OCI-LY1 (cell line): ENCODE data around the gene TICAM1.

Experiments
- EZH2 ChIP-seq: fragments of 200-600 bp; sonication (generic), shearing (Covaris generic); IDR thresholded peaks from 2 replicates; pipeline ENCODE4 v1.8.0; 2017; ENCODE audit warnings: borderline replicate concordance, mixed run types, mild to moderate bottlenecking, antibody characterized with exemption, low read length, moderate library complexity, mixed read lengths
- TF ChIP-seq, protein P1 (sequence below): fragments of 200-600 bp; sonication (generic), shearing (Covaris generic); IDR thresholded peaks from 2 replicates; pipeline ENCODE4 v1.5.1; 2017; ENCODE audit warnings: mild to moderate bottlenecking, antibody characterized with exemption, low read length, moderate library complexity, mixed read lengths

- TF ChIP-seq, protein P1, sequence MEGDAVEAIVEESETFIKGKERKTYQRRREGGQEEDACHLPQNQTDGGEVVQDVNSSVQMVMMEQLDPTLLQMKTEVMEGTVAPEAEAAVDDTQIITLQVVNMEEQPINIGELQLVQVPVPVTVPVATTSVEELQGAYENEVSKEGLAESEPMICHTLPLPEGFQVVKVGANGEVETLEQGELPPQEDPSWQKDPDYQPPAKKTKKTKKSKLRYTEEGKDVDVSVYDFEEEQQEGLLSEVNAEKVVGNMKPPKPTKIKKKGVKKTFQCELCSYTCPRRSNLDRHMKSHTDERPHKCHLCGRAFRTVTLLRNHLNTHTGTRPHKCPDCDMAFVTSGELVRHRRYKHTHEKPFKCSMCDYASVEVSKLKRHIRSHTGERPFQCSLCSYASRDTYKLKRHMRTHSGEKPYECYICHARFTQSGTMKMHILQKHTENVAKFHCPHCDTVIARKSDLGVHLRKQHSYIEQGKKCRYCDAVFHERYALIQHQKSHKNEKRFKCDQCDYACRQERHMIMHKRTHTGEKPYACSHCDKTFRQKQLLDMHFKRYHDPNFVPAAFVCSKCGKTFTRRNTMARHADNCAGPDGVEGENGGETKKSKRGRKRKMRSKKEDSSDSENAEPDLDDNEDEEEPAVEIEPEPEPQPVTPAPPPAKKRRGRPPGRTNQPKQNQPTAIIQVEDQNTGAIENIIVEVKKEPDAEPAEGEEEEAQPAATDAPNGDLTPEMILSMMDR, result no peak
- TF ChIP-seq EZH2, result no peak
Measured at GRCh38 chr19:4861147-4861546, 29.6 kb upstream of the TICAM1 start.
